ENCODE results near the gene GRIA3.

DNA sequence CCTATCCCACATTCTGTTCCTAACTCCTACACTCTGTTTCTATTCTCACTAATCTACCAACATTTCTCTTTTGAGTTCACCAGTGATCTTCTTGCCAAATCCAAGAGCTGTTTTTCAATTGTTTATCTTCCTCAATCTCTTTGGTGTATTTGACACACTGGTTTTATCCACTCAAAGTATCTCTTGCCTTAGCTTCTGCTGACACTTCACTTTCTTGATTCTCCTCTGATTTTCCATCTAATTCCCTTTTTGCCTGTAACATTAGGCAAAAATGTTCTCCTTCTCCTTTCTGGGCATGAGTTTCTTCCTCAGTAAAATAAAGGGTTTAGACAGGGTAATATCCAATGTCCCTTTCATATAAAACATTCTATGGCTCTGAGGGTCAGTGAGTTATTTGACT, 26.2 kb downstream of the GRIA3 start:
- TF ChIP-seq, protein P1, sequence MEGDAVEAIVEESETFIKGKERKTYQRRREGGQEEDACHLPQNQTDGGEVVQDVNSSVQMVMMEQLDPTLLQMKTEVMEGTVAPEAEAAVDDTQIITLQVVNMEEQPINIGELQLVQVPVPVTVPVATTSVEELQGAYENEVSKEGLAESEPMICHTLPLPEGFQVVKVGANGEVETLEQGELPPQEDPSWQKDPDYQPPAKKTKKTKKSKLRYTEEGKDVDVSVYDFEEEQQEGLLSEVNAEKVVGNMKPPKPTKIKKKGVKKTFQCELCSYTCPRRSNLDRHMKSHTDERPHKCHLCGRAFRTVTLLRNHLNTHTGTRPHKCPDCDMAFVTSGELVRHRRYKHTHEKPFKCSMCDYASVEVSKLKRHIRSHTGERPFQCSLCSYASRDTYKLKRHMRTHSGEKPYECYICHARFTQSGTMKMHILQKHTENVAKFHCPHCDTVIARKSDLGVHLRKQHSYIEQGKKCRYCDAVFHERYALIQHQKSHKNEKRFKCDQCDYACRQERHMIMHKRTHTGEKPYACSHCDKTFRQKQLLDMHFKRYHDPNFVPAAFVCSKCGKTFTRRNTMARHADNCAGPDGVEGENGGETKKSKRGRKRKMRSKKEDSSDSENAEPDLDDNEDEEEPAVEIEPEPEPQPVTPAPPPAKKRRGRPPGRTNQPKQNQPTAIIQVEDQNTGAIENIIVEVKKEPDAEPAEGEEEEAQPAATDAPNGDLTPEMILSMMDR (IDR thresholded peaks at IDR 0.05): no peak
- no peak for TF ChIP-seq EZH2 (IDR thresholded peaks at IDR 0.05)

Measured in neural progenitor cell (in vitro differentiated cells).